SU-DHL-6 (cell line): ENCODE results near the gene CFAP107.
"Not testable (repeated sequence)": the region's sequence is repeated elsewhere in the genome, so short reads cannot be mapped to it uniquely, and the experiment has no call there.

Source experiments
- H2AFZ ChIP-seq: fragments of 200-600 bp; sonication (generic); 2 replicates; pipeline ENCODE4 v1.6.1; 2014; ENCODE audit warnings: low read depth, mild to moderate bottlenecking, moderate library complexity, mixed read lengths, antibody characterized with exemption, low read length; ENCODE audit not compliant: severe bottlenecking
- H3F3A ChIP-seq: fragments of 200-600 bp; shearing (Covaris generic); 2 replicates; pipeline ENCODE4 v1.6.0; 2016; ENCODE audit warnings: antibody characterized with exemption, mild to moderate bottlenecking; ENCODE audit not compliant: insufficient read depth
- H3K27ac ChIP-seq: fragments of 200-600 bp; sonication (generic); 2 replicates; pipeline ENCODE4 v1.5.1; 2016; ENCODE audit warnings: low read depth, mild to moderate bottlenecking, low read length, moderate library complexity, mixed read lengths
- H3K27me3 ChIP-seq: fragments of 200-600 bp; sonication (generic), shearing (Covaris generic); 2 replicates; pipeline ENCODE4 v1.6.0; 2014; ENCODE audit warnings: mild to moderate bottlenecking, low read length
- H3K36me3 ChIP-seq: fragments of 200-600 bp; sonication (generic); 2 replicates; pipeline ENCODE4 v1.6.1; 2014; ENCODE audit warnings: mild to moderate bottlenecking, low read length, mixed read lengths
- H3K4me2 ChIP-seq: fragments of 300-600, 200-600 bp; shearing (Covaris generic), sonication (generic); 2 replicates; pipeline ENCODE4 v1.6.0; 2014; ENCODE audit warnings: low read length, low read depth, mild to moderate bottlenecking; ENCODE audit not compliant: poor library complexity, severe bottlenecking
- H3K4me3 ChIP-seq: fragments of 200-600 bp; sonication (generic); 2 replicates; pipeline ENCODE4 v1.5.1; 2014; ENCODE audit warnings: antibody characterized with exemption, low read length, mild to moderate bottlenecking, mixed read lengths; ENCODE audit not compliant: insufficient read depth, poor library complexity, severe bottlenecking
- H3K79me2 ChIP-seq: fragments of 200-600 bp; sonication (generic); 2 replicates; pipeline ENCODE4 v1.6.1; 2014; ENCODE audit warnings: mild to moderate bottlenecking, low read length, moderate library complexity; ENCODE audit not compliant: insufficient read depth
- H3K9ac ChIP-seq: fragments of 200-600 bp; sonication (generic); 2 replicates; pipeline ENCODE4 v1.7.0; 2014; ENCODE audit warnings: mild to moderate bottlenecking, low read length
- H3K9me2 ChIP-seq: fragments of 200-600 bp; sonication (generic); replicated peaks from 2 replicates; pipeline ENCODE4 v1.6.1; 2014; ENCODE audit warnings: low read length; ENCODE audit not compliant: insufficient read depth
- H3K9me3 ChIP-seq: fragments of 200-600 bp; sonication (generic); 2 replicates; pipeline ENCODE4 v1.6.1; 2014; ENCODE audit warnings: low read length, mixed read lengths; ENCODE audit not compliant: insufficient read depth
- H4K20me1 ChIP-seq: fragments of 200-600 bp; sonication (generic); 2 replicates; pipeline ENCODE4 v1.6.1; 2014; ENCODE audit warnings: low read depth, mild to moderate bottlenecking, antibody characterized with exemption, low read length, moderate library complexity, mixed read lengths
- EZH2phosphoT487 ChIP-seq: fragments of 200-600 bp; sonication (generic), shearing (Covaris generic); conservative IDR thresholded peaks from 2 replicates; pipeline ENCODE4 v1.6.1; 2018; ENCODE audit warnings: mild to moderate bottlenecking, antibody characterized with exemption, low read length, moderate library complexity, mixed read lengths
- TF ChIP-seq, protein P1 (sequence below): fragments of 200-600 bp; sonication (generic); IDR thresholded peaks from one replicate; pipeline ENCODE4 v1.5.1; 2017; ENCODE audit warnings: antibody characterized with exemption, mild to moderate bottlenecking, low read length, moderate library complexity; ENCODE audit not compliant: insufficient read depth, poor library complexity, severe bottlenecking

Gene CFAP107

DNA sequence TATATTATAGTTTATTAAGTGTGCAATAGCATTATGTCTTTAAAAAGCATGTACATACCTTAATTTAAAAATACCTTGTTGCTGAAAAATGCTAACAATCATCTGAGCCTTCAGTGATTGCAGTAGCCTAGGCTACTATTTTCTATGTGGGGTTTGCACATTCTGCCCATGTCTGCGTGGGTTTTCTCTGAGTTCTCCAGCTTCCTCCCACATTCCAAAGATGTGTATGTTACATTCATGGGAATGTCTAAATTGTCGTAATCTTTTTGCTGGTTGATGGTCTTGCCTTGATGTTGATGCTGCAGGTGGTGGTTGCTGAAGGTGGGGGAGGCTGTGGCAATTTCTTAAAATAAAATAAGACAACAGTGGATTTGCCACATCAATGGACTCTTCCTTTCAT, 17.6 kb upstream of the CFAP107 start:
- Histone ChIP-seq H3K9ac (no peak overlapping the region), H3K9me2 (no peaks in the 10 kb centered on the region), H3K36me3 (no peaks in the 10 kb centered on the region), H3K27me3 (no peaks in the 10 kb centered on the region), H2AFZ (no peak overlapping the region), H3K27ac (no peak overlapping the region), H3F3A (no peaks in the 10 kb centered on the region), H3K4me3 (no peak overlapping the region), H4K20me1 (no peaks in the 10 kb centered on the region), H3K79me2 (no peaks in the 10 kb centered on the region), H3K4me2 (no peak overlapping the region), H3K9me3 (no peaks in the 10 kb centered on the region)
- TF ChIP-seq EZH2phosphoT487 = no peak
- TF ChIP-seq, protein P1, sequence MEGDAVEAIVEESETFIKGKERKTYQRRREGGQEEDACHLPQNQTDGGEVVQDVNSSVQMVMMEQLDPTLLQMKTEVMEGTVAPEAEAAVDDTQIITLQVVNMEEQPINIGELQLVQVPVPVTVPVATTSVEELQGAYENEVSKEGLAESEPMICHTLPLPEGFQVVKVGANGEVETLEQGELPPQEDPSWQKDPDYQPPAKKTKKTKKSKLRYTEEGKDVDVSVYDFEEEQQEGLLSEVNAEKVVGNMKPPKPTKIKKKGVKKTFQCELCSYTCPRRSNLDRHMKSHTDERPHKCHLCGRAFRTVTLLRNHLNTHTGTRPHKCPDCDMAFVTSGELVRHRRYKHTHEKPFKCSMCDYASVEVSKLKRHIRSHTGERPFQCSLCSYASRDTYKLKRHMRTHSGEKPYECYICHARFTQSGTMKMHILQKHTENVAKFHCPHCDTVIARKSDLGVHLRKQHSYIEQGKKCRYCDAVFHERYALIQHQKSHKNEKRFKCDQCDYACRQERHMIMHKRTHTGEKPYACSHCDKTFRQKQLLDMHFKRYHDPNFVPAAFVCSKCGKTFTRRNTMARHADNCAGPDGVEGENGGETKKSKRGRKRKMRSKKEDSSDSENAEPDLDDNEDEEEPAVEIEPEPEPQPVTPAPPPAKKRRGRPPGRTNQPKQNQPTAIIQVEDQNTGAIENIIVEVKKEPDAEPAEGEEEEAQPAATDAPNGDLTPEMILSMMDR = no peak

DNA sequence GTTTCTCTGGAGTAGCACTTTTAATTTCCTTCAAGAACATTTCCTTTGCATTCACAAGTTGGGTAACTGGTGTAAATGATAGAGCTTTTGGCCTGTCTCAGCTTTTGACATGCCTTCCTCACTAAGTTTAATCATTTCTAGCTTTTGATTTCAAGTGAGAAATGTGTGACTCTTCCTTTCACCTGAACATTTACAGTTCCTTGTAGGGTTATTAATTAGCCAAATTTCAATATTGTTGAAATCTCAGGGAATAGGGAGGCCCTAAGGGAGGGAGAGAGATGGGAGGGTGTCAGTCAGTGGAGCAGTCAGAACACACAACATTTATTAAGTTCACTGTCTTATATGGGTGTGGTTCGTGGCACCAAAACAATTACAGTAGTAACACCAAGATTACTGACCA, 15.8 kb upstream of the CFAP107 start:
- Histone ChIP-seq H3K27me3 (no peaks in the 10 kb centered on the region), H3K9me2 (no peaks in the 10 kb centered on the region), H3K4me3 (no peak overlapping the region), H2AFZ (no peak overlapping the region), H3K79me2 (no peaks in the 10 kb centered on the region), H3K27ac (no peak overlapping the region), H3K36me3 (no peaks in the 10 kb centered on the region), H3K4me2 (no peak overlapping the region), H3K9ac (no peak overlapping the region), H3K9me3 (no peaks in the 10 kb centered on the region), H3F3A (no peaks in the 10 kb centered on the region), H4K20me1 (no peaks in the 10 kb centered on the region)
- TF ChIP-seq, protein P1 = no peak
- no peak for TF ChIP-seq EZH2phosphoT487

DNA sequence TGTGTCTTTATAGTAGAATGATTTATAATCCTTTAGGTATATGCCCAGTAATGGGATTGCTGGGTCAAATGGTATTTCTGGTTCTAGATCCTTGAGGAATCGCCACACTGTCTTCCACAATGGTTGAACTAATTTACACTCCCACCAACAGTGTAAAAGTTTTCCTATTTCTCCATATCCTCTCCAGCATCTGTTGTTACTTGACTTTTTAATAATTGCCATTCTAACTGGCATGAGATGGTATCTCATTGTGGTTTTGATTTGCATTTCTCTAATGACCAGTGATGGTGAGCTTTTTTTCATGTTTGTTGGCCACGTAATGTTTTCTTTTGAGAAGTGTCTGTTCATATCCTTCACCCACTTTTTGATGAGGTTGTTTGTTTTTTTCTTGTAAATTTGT, 14.9 kb upstream of the CFAP107 start:
- not testable (repeated sequence) for H3K79me2 ChIP-seq, H3K9me3 ChIP-seq, H2AFZ ChIP-seq, H3K9ac ChIP-seq, H3K36me3 ChIP-seq, H3K9me2 ChIP-seq, H3K27ac ChIP-seq, H3K4me3 ChIP-seq, H3K27me3 ChIP-seq, H3K4me2 ChIP-seq, H4K20me1 ChIP-seq, H3F3A ChIP-seq

DNA sequence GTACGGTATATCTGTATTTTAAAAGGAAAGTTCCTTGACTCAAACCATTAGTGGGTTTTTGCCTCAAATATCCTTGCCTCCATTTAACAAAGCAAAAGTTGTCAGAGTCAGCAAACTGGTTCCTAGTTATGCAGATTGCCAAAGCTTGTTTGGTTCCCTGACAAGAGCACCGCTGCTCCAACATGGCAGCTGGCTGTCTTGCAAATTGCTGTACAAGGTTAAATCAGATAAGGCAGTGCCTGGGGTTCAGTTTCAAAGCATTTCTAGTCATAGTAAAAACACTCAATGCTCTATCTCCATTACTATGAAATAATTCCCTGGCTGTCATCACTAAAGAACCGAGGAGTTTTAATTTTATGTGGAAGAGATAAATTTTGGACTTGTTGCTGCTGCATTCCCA, 11.3 kb upstream of the CFAP107 start:
- Histone ChIP-seq H3K9ac (no peak overlapping the region), H3F3A (no peaks in the 10 kb centered on the region), H3K36me3 (no peaks in the 10 kb centered on the region), H4K20me1 (no peaks in the 10 kb centered on the region), H3K9me2 (no peaks in the 10 kb centered on the region), H3K79me2 (no peaks in the 10 kb centered on the region), H3K27me3 (no peaks in the 10 kb centered on the region), H2AFZ (no peak overlapping the region), H3K9me3 (no peaks in the 10 kb centered on the region), H3K27ac (no peak overlapping the region), H3K4me3 (no peak overlapping the region), H3K4me2 (no peak overlapping the region)
- TF ChIP-seq EZH2phosphoT487 = no peak
- TF ChIP-seq, protein P1 = no peak
